ENCODE measurements around the gene TTC31. TPM values are rescaled to one million over a fixed set of nuclear protein-coding genes. Genes with fewer than 3 reads are reported as not detected.

Gene TTC31
- polyA plus RNA-seq, 4 donors: 24.1 to 43.7 (median 33.2) TPM

DNA sequence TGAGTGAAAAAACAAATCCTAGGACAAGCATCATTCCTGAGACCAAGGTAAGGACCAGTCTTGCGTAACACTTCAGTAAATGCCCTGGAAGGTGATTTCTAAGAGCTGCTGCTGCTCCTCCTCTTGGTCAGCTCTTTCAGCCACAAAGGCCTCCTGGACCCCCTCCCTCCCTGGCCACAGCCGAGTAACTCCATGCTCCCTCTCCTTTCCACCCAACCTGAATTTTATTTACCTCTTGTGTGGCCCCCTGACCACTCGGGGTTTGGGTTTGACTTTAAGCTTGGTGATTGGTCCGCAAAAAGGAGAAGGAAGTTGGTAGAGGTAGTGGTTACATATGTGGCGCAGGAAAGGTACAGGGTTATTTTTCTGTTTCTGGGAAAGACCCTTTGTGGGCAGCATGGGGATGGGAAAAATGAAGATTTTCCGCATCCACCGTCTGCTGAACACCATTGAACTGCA, 56.0 kb downstream of the TTC31 start:
- no peak for DNase-seq (ENCODE audit: low read depth in 4 of 4, low spot score in 2 of 4)

DNA sequence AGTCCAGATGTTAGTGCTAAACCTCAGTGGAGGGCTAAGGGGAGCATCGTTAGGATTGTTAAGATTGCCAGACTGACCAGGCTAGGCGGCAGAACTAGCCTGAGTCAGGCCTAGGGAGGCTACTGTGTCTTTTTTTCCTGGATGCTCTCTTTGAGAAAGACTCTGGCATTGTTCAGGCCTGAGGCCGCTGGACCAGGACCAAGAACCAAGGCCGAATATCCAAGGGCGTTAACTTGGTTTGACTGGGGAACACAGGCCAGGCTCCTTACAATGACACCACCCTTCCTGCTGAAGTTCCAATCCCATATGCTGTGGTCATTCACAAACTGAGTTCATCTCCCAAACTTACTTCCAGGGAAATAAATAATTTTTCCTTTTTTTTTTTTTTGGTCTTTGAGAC, 57.4 kb downstream of the TTC31 start:
- DNase-seq (ENCODE audit: low read depth in 4 of 4, low spot score in 2 of 4): no peak

DNA sequence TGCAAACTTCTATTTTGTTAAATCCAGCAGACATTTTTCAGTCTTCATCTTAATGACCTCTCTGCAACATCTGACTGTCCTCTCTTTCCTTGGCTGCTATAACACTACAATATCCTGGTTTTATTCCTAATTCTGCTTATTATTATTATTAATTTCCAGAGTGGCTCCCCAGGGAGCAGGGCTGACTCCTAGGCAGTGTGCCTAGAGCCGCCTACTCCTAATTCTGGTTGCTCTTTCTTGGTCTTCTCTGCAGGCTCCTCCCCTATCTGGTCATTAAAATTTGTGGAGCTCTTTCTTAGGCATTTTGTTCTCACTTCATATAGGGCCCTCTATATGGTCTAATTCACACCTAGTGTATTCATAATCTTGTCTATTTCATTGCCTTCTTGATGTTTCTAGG, 60.1 kb downstream of the TTC31 start:
- DNase-seq (ENCODE audit: low read depth in 4 of 4, low spot score in 2 of 4): no peak

Other genes starting within 250 kb of the TTC31 start
- 1 to 10 TPM; 1.8 to 4.6 (median 3.1) TPM for gene SLC4A5, start 139.7 kb upstream of the TTC31 start, polyA plus RNA-seq (ENCODE audit: insufficient read length in 4 of 4)
- gene DCTN1, start 102.8 kb upstream of the TTC31 start, polyA plus RNA-seq (ENCODE audit: insufficient read length in 4 of 4): 100 to 1,000 TPM; 134 to 178 (median 153) TPM
- 1 to 10 TPM; 5.6 to 8.7 (median 8.2) TPM for gene C2orf81, start 61.5 kb upstream of the TTC31 start, polyA plus RNA-seq (ENCODE audit: insufficient read length in 4 of 4)
- gene WDR54, start 61.4 kb upstream of the TTC31 start, polyA plus RNA-seq (ENCODE audit: insufficient read length in 4 of 4): 10 to 100 TPM; 38.4 to 46.7 (median 40.8) TPM
- 10 to 100 TPM; 53.7 to 94.5 (median 76.7) TPM for gene RTKN, start 41.1 kb upstream of the TTC31 start, polyA plus RNA-seq (ENCODE audit: insufficient read length in 4 of 4)
- 10 to 100 TPM; 25.2 to 40.9 (median 25.9) TPM for gene INO80B, start 28.0 kb upstream of the TTC31 start, polyA plus RNA-seq (ENCODE audit: insufficient read length in 4 of 4)
- gene WBP1, start 24.6 kb upstream of the TTC31 start, polyA plus RNA-seq (ENCODE audit: insufficient read length in 4 of 4): 100 to 1,000 TPM in 3 of 4 donors, 10 to 100 TPM in 1; 99.5 to 129 (median 123) TPM
- gene MOGS, start 17.7 kb upstream of the TTC31 start, polyA plus RNA-seq (ENCODE audit: insufficient read length in 4 of 4): 10 to 100 TPM; 47.2 to 60.8 (median 52.2) TPM
- gene MRPL53, start 10.4 kb upstream of the TTC31 start, polyA plus RNA-seq (ENCODE audit: insufficient read length in 4 of 4): 10 to 100 TPM; 40.6 to 86.2 (median 54.7) TPM
- gene CCDC142, start 83 bp upstream of the TTC31 start, polyA plus RNA-seq (ENCODE audit: insufficient read length in 4 of 4): 10 to 100 TPM in 3 of 4 donors, 1 to 10 TPM in 1; 8.5 to 19.7 (median 13.4) TPM
- gene LBX2, start 16.5 kb downstream of the TTC31 start, polyA plus RNA-seq (ENCODE audit: insufficient read length in 4 of 4): 1 to 10 TPM; 2.2 to 7.0 (median 3.2) TPM
- gene PCGF1, start 24.6 kb downstream of the TTC31 start, polyA plus RNA-seq (ENCODE audit: insufficient read length in 4 of 4): 10 to 100 TPM; 26.4 to 33.3 (median 28.9) TPM
- gene TLX2, start 31.4 kb downstream of the TTC31 start, polyA plus RNA-seq (ENCODE audit: insufficient read length in 4 of 4): under 1 TPM in 2 of 4 donors, not detected in 2; 0.13 to 0.14 TPM
- under 1 TPM; 0.32 to 0.63 (median 0.41) TPM for gene DQX1, start 43.1 kb downstream of the TTC31 start, polyA plus RNA-seq (ENCODE audit: insufficient read length in 4 of 4)
- gene AUP1, start 46.6 kb downstream of the TTC31 start, polyA plus RNA-seq (ENCODE audit: insufficient read length in 4 of 4): 100 to 1,000 TPM in 3 of 4 donors, 10 to 100 TPM in 1; 88.8 to 136 (median 106) TPM
- gene HTRA2, start 46.9 kb downstream of the TTC31 start, polyA plus RNA-seq (ENCODE audit: insufficient read length in 4 of 4): 10 to 100 TPM; 33.6 to 36.9 (median 35.0) TPM
- 10 to 100 TPM in 3 of 4 donors, 1 to 10 TPM in 1; 9.7 to 12.4 (median 10.7) TPM for gene LOXL3, start 70.9 kb downstream of the TTC31 start, polyA plus RNA-seq (ENCODE audit: insufficient read length in 4 of 4)
- 10 to 100 TPM in 2 of 4 donors, 1 to 10 TPM in 2; 8.3 to 11.1 (median 10.2) TPM for gene DOK1, start 71.6 kb downstream of the TTC31 start, polyA plus RNA-seq (ENCODE audit: insufficient read length in 4 of 4)
- 1 to 10 TPM in 2 of 4 donors, under 1 TPM in 2; 0.43 to 1.5 (median 0.98) TPM for gene M1AP, start 165.2 kb downstream of the TTC31 start, polyA plus RNA-seq (ENCODE audit: insufficient read length in 4 of 4)
- gene SEMA4F, start 171.2 kb downstream of the TTC31 start, polyA plus RNA-seq (ENCODE audit: insufficient read length in 4 of 4): 1 to 10 TPM; 6.6 to 8.5 (median 7.6) TPM